Measurements from ENCODE around the gene PCNT.
"Not testable (repeated sequence)": the region's sequence is repeated elsewhere in the genome, so short reads cannot be mapped to it uniquely, and the experiment has no call there.

The PCNT gene

GRCh38 chr21:46363698-46364097 lies 39.7 kb downstream of the PCNT start:
- no peak for DNase-seq

DNA sequence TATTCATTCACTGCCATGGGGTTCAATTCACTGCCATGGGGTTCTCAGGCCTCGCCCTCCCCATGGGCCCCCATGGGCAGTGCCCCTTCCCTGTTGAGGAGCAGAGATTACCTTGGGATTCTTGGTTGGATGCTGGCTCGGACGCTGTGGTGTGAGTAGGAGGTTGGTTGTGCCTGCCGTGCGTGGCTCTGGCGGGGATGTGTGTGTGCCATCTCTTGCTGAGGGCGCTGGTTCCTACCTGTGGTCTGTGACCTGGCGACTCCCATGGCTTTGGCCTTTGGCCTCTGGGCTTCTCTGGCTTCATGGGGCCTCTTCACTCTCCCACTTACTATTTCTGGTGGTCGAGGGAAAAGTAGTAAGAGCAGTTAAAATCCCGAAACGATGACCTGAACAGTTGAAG lies 42.1 kb downstream of the PCNT start:
- DNase-seq, result no peak

DNA sequence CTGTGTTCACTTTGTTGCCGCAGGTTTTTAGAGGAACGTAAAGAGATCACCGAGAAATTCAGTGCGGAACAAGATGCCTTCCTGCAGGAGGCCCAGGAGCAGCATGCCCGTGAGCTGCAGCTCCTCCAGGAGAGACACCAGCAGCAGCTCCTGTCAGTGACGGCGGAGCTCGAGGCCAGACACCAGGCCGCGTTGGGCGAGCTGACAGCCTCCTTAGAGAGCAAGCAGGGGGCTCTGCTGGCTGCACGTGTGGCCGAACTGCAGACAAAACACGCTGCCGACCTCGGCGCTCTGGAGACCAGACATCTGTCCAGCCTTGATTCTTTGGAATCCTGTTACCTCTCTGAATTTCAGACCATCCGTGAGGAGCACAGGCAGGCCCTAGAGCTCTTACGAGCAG lies 42.6 kb downstream of the PCNT start:
- DNase-seq, result no peak

GRCh38 chr21:46366966-46367365 lies 43.0 kb downstream of the PCNT start:
- DNase-seq, result no peak

GRCh38 chr21:46368533-46369285 lies 44.8 kb downstream of the PCNT start:
- DNase-seq, result no peak

- no peak for DNase-seq
Observed at GRCh38 chr21:46369520-46370235, 45.7 kb downstream of the PCNT start.

GRCh38 chr21:46371204-46372013 lies 47.5 kb downstream of the PCNT start:
- no peak for DNase-seq

- DNase-seq, result no peak
Observed at GRCh38 chr21:46372014-46372485, 48.1 kb downstream of the PCNT start.

DNA sequence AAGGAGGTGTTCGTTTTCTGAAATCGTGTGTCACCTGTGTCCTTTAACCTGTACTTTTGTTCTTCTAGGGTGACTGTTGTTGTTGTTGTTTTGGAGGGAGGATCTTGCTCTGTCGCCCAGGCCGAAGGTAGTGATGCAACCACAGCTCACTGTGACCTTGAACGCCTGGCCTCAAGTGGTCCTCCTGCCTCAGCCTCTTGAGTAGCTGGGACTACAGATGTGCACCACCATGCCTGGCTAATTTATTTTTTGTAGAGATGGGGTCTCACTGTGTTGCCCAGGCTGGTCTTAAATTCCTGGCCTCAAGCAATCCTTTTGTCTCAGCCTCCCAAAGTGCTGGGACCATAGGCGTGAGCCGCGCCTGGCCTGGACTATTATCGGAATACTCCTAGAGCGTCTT lies 49.0 kb downstream of the PCNT start:
- DNase-seq, result not testable (repeated sequence)

GRCh38 chr21:46374761-46375389 lies 50.9 kb downstream of the PCNT start:
- DNase-seq, result no peak

DNA sequence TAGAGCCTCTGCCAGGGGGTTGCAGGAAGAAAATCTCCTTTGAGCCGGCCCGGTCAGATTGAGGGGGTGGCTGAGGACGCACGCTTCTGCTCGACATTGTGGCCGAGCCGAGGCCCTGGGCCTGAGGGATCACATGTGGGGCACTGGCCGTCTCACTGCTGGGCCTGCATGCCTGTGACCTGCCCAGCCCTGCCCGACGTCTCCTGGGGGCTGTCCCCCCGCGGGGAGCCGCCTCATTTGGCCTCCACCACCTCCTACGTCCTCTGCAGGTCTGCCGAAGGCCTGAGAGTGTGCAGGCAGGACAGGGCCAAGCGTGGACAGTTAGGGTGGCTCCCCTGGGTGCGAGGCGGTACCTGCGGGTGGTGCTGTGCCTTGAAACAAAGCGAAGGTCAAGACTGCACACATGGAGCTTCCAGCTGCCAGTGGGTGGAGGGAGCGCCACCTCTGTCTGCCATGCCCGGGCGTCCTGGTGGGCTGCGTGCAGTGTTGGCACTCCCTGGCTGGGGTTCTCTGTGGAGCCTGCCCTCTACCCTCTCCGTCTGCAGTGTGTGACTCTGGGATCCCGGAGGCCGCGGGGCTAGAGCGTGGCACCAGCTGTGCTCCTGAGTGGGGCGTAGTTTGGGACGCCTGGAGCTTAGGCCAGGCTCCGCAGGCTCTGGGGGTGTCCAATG lies 51.7 kb downstream of the PCNT start:
- no peak for DNase-seq

- DNase-seq, result no peak
Observed at GRCh38 chr21:46376231-46376628, 52.3 kb downstream of the PCNT start.

DNA sequence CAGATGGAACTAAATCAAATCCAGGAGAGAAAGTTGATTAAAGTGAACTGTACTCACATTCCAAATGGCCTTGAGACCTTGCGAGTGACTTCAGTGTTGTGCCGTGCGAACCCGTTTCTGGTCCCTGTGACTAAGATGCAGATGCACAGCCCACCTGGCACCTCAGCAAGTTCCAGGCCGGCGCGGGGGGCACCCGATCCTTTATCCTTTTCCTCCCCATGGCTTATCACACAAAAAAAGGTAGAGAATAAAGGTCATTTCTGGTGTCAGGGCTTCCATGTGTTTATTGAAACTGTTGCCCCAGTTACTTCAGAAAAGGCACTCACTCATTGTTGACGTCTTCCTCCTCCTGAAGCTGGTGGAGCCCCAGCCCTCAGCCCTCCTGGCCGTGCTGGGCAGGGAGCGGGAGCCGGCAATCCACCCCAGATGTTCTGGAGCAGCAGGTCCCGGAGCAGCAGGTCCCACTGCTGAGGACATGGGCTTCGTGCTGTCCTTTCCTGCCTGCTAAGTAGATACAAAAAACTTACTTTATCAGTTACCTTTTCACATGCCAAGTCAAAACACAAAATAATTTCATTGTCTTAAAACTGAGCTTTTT lies 53.0 kb downstream of the PCNT start:
- no peak for DNase-seq

DNA sequence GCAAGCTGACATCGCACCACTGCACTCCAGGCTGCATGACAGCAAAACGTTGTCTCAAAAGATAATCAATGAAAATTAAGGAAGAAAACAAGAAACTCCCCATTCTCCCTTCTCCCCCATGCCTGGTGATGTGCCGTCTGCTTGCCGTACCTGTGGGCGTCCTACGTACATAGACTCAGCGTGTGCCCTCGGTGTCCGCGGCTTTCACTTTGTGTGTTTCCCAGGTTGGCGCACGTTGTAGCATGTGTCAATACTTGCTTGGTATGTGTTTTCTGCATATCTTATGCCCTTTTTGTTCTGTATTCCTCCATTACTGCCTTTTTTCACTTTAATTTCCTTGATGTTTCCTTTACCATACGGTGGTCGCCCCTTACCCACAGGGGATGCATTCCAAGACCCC lies 53.8 kb downstream of the PCNT start:
- no peak for DNase-seq

GRCh38 chr21:46379105-46379504 lies 55.1 kb downstream of the PCNT start:
- DNase-seq, result no peak

DNA sequence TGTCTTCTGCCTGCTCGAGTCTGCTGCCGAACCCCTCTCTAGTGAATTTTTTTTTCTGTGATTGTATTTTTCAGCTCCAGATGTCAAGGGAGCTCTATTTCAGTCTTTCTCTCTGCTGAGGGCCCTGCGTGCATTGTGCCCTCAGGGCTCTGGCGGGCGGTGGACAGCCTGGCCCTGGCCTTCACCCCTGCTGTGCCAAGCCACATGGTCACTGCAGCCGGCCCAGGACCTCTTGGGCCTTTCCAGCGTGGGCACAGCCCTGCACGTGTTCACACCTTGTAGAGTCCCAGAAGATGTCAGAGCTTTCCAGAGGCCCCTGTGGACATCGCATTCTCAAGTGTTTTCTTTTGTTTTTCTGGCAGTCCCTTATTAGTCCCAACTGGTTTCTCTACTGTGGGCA lies 55.7 kb downstream of the PCNT start:
- DNase-seq, result no peak

GRCh38 chr21:46381541-46381940 lies 57.6 kb downstream of the PCNT start:
- no peak for DNase-seq

DNA sequence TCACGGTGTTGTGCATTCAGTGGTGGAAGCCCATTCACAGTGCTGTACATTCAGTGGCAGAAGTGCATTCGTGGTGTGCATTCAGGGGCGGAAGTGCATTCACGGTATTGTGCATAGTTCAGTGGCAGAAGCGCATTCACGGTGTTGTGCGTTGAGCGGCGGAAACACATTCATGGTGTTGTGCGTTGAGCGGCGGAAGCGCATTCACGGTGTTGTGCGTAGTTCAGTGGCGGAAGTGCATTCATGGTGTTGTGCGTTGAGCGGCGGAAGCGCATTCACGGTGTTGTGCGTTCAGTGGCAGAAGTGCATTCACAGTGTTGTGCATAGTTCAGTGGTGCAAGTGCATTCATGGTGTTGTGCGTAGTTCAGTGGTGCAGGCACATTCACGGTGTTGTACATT lies 60.6 kb downstream of the PCNT start:
- DNase-seq, result no peak

- DNase-seq, result no peak
Observed at GRCh38 chr21:46385846-46386733, 62.1 kb downstream of the PCNT start.

DNA sequence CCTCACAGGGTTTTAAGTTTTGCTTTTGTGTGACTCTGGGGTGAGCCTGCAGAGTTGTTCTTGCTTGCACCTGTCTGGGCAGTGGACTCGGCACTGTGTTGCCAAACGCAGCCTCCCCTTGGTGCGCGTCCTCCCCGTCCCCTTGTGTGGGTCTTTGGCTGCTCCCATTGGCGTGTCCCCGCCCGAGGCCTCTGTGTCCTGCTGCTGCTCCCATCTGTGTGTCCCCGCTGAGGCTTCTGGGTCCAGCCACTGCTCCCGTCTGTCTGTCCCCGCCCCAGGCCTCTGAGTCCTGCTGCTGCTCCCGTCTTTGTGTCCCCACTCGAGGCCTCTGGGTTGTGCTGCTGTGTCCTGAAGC lies 62.8 kb downstream of the PCNT start:
- no peak for DNase-seq

DNA sequence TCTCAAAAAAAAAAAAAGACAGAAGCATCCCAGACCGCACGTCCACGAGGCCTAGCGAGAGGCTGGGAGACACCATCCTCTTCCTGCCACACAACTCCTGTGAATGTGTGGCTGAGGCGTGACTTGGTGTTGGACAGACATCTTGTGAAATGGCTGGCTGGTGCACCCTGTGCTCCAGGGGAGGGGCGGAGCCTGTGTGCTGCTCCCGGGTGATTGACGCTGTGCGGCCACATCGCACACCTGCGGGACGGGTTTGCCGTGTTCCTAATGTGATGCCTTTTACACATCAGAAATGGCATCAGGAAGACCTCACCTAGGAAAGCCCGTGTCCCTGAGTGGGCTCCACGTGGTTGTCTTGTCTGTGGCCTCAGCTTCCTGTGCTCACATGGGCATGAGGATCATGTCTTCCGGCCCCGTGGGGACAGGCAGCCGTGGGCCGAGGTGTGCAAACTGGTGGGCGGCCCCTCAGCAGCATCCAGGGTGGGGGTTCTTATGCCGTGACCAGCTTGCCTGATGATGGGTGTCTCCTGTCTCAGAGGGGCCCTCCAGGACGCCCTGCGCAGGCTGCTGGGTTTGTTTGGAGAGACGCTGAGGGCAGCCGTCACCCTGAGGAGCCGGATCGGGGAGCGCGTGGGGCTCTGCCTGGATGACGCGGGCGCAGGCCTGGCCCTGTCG lies 64.4 kb downstream of the PCNT start:
- no peak for DNase-seq

Data from NCI-H69 (cell line).